ENCODE results near the gene STXBP2.

Gene STXBP2

GRCh38 chr19:7663706-7664105 is 26.8 kb downstream of the STXBP2 start:
- H3K27ac ChIP-seq (ENCODE audit: low read length): no peak overlapping the region
- H3K4me1 ChIP-seq (ENCODE audit: control insufficient read depth in 1 of 2, insufficient read depth in 2 of 2, low read length in 2 of 2): no peaks in the 10 kb centered on the region
- no peaks in the 10 kb centered on the region for H3K36me3 ChIP-seq (ENCODE audit: control insufficient read depth in 1 of 2, insufficient read depth in 2 of 2, low read length in 2 of 2)
- no peak overlapping the region for H3K4me3 ChIP-seq (ENCODE audit: low read depth in 1 of 2, low read length in 2 of 2)
- H3K27me3 ChIP-seq (ENCODE audit: low read depth, low read length): no peaks in the 10 kb centered on the region
- H3K9me3 ChIP-seq (ENCODE audit: control insufficient read depth in 1 of 2, low read length in 2 of 2): no peaks in the 10 kb centered on the region

- H3K36me3 ChIP-seq (ENCODE audit: control insufficient read depth in 1 of 2, insufficient read depth in 2 of 2, low read length in 2 of 2): no peaks in the 10 kb centered on the region
- H3K9me3 ChIP-seq (ENCODE audit: control insufficient read depth in 1 of 2, low read length in 2 of 2): no peaks in the 10 kb centered on the region
- H3K27me3 ChIP-seq (ENCODE audit: low read depth, low read length): no peaks in the 10 kb centered on the region
- no peaks in the 10 kb centered on the region for H3K4me1 ChIP-seq (ENCODE audit: control insufficient read depth in 1 of 2, insufficient read depth in 2 of 2, low read length in 2 of 2)
- no peak overlapping the region for H3K27ac ChIP-seq (ENCODE audit: low read length)
- H3K4me3 ChIP-seq (ENCODE audit: low read depth in 1 of 2, low read length in 2 of 2): no peak overlapping the region
Observed at GRCh38 chr19:7665076-7665475, 28.2 kb downstream of the STXBP2 start.

- H3K27me3 ChIP-seq (ENCODE audit: low read depth, low read length): no peaks in the 10 kb centered on the region
- no peaks in the 10 kb centered on the region for H3K36me3 ChIP-seq (ENCODE audit: control insufficient read depth in 1 of 2, insufficient read depth in 2 of 2, low read length in 2 of 2)
- H3K9me3 ChIP-seq (ENCODE audit: control insufficient read depth in 1 of 2, low read length in 2 of 2): no peaks in the 10 kb centered on the region
- no peak within 1 kb of the TSS for H3K4me3 ChIP-seq (ENCODE audit: low read depth in 1 of 2, low read length in 2 of 2)
- no peaks in the 10 kb centered on the region for H3K4me1 ChIP-seq (ENCODE audit: control insufficient read depth in 1 of 2, insufficient read depth in 2 of 2, low read length in 2 of 2)
- no peak within 1 kb of the TSS for H3K27ac ChIP-seq (ENCODE audit: low read length)
Observed at GRCh38 chr19:7668842-7669241, 31.9 kb downstream of the STXBP2 start, which contains the start of gene RETN. TSS of gene RETN (plus strand) at chr19:7669049. CDS start at chr19:7669327, 278 bp downstream.

- no peaks in the 10 kb centered on the region for H3K27me3 ChIP-seq (ENCODE audit: low read depth, low read length)
- H3K27ac ChIP-seq (ENCODE audit: low read length): no peak overlapping the region
- no peaks in the 10 kb centered on the region for H3K4me1 ChIP-seq (ENCODE audit: control insufficient read depth in 1 of 2, insufficient read depth in 2 of 2, low read length in 2 of 2)
- no peak overlapping the region for H3K4me3 ChIP-seq (ENCODE audit: low read depth in 1 of 2, low read length in 2 of 2)
- H3K9me3 ChIP-seq (ENCODE audit: control insufficient read depth in 1 of 2, low read length in 2 of 2): no peaks in the 10 kb centered on the region
- no peaks in the 10 kb centered on the region for H3K36me3 ChIP-seq (ENCODE audit: control insufficient read depth in 1 of 2, insufficient read depth in 2 of 2, low read length in 2 of 2)
Observed at GRCh38 chr19:7669641-7670040, 32.7 kb downstream of the STXBP2 start.

- no peak overlapping the region for H3K4me3 ChIP-seq (ENCODE audit: low read depth in 1 of 2, low read length in 2 of 2)
Observed at GRCh38 chr19:7670150-7670783, 33.4 kb downstream of the STXBP2 start.

GRCh38 chr19:7670790-7671189 is 33.9 kb downstream of the STXBP2 start:
- H3K4me1 ChIP-seq (ENCODE audit: control insufficient read depth in 1 of 2, insufficient read depth in 2 of 2, low read length in 2 of 2): no peaks in the 10 kb centered on the region
- H3K27ac ChIP-seq (ENCODE audit: low read length): no peak overlapping the region
- H3K36me3 ChIP-seq (ENCODE audit: control insufficient read depth in 1 of 2, insufficient read depth in 2 of 2, low read length in 2 of 2): no peaks in the 10 kb centered on the region
- H3K9me3 ChIP-seq (ENCODE audit: control insufficient read depth in 1 of 2, low read length in 2 of 2): no peaks in the 10 kb centered on the region
- H3K27me3 ChIP-seq (ENCODE audit: low read depth, low read length): no peaks in the 10 kb centered on the region
- no peak overlapping the region for H3K4me3 ChIP-seq (ENCODE audit: low read depth in 1 of 2, low read length in 2 of 2)

More at GRCh38 chr19:7670150-7670783, 33.4 kb downstream of the STXBP2 start:
- no peaks in the 10 kb centered on the region for H3K27me3 ChIP-seq (ENCODE audit: low read depth, low read length)
- H3K4me1 ChIP-seq (ENCODE audit: control insufficient read depth in 1 of 2, insufficient read depth in 2 of 2, low read length in 2 of 2): no peaks in the 10 kb centered on the region
- H3K27ac ChIP-seq (ENCODE audit: low read length): no peak overlapping the region
- H3K36me3 ChIP-seq (ENCODE audit: control insufficient read depth in 1 of 2, insufficient read depth in 2 of 2, low read length in 2 of 2): no peaks in the 10 kb centered on the region
- no peaks in the 10 kb centered on the region for H3K9me3 ChIP-seq (ENCODE audit: control insufficient read depth in 1 of 2, low read length in 2 of 2)

- Histone ChIP-seq H3K9me3 (ENCODE audit: control insufficient read depth in 1 of 2, low read length in 2 of 2) (no peaks in the 10 kb centered on the region), H3K36me3 (ENCODE audit: control insufficient read depth in 1 of 2, insufficient read depth in 2 of 2, low read length in 2 of 2) (no peaks in the 10 kb centered on the region), H3K27me3 (ENCODE audit: low read depth, low read length) (peaks cover 3% of the 10 kb centered on the region), H3K27ac (ENCODE audit: low read length) (no peak overlapping the region), H3K4me1 (ENCODE audit: control insufficient read depth in 1 of 2, insufficient read depth in 2 of 2, low read length in 2 of 2) (no peaks in the 10 kb centered on the region), H3K4me3 (ENCODE audit: low read depth in 1 of 2, low read length in 2 of 2) (no peak overlapping the region)
Observed at GRCh38 chr19:7672522-7672921, 35.6 kb downstream of the STXBP2 start.

- H3K36me3 ChIP-seq (ENCODE audit: control insufficient read depth in 1 of 2, insufficient read depth in 2 of 2, low read length in 2 of 2): no peaks in the 10 kb centered on the region
- no peak overlapping the region for H3K4me3 ChIP-seq (ENCODE audit: low read depth in 1 of 2, low read length in 2 of 2)
- no peaks in the 10 kb centered on the region for H3K4me1 ChIP-seq (ENCODE audit: control insufficient read depth in 1 of 2, insufficient read depth in 2 of 2, low read length in 2 of 2)
- no peaks in the 10 kb centered on the region for H3K9me3 ChIP-seq (ENCODE audit: control insufficient read depth in 1 of 2, low read length in 2 of 2)
- peaks cover 4% of the 10 kb centered on the region for H3K27me3 ChIP-seq (ENCODE audit: low read depth, low read length)
- no peak overlapping the region for H3K27ac ChIP-seq (ENCODE audit: low read length)
Observed at GRCh38 chr19:7674010-7675005, 37.4 kb downstream of the STXBP2 start.

- Histone ChIP-seq H3K27ac (ENCODE audit: low read length) (no peak overlapping the region), H3K4me1 (ENCODE audit: control insufficient read depth in 1 of 2, insufficient read depth in 2 of 2, low read length in 2 of 2) (peaks cover 0 to 6% of the 10 kb centered on the region in 2 donors), H3K9me3 (ENCODE audit: control insufficient read depth in 1 of 2, low read length in 2 of 2) (no peaks in the 10 kb centered on the region), H3K27me3 (ENCODE audit: low read depth, low read length) (peaks cover 4% of the 10 kb centered on the region), H3K36me3 (ENCODE audit: control insufficient read depth in 1 of 2, insufficient read depth in 2 of 2, low read length in 2 of 2) (no peaks in the 10 kb centered on the region), H3K4me3 (ENCODE audit: low read depth in 1 of 2, low read length in 2 of 2) (no peak overlapping the region)
Observed at GRCh38 chr19:7676376-7676775, 39.5 kb downstream of the STXBP2 start.

GRCh38 chr19:7676854-7677253 is 39.9 kb downstream of the STXBP2 start, which contains the start of gene MCEMP1:
TSS of gene MCEMP1 (plus strand) at chr19:7677090. CDS start at chr19:7677121, 31 bp downstream.
- no peak within 1 kb of the TSS for H3K27ac ChIP-seq (ENCODE audit: low read length)
- peaks cover 0 to 11% of the 10 kb centered on the region in 2 donors for H3K4me1 ChIP-seq (ENCODE audit: control insufficient read depth in 1 of 2, insufficient read depth in 2 of 2, low read length in 2 of 2)
- no peaks in the 10 kb centered on the region for H3K36me3 ChIP-seq (ENCODE audit: control insufficient read depth in 1 of 2, insufficient read depth in 2 of 2, low read length in 2 of 2)
- no peak within 1 kb of the TSS for H3K4me3 ChIP-seq (ENCODE audit: low read depth in 1 of 2, low read length in 2 of 2)
- peaks cover 4% of the 10 kb centered on the region for H3K27me3 ChIP-seq (ENCODE audit: low read depth, low read length)
- H3K9me3 ChIP-seq (ENCODE audit: control insufficient read depth in 1 of 2, low read length in 2 of 2): no peaks in the 10 kb centered on the region

- H3K9me3 ChIP-seq (ENCODE audit: control insufficient read depth in 1 of 2, low read length in 2 of 2): no peaks in the 10 kb centered on the region
- H3K36me3 ChIP-seq (ENCODE audit: control insufficient read depth in 1 of 2, insufficient read depth in 2 of 2, low read length in 2 of 2): peaks cover 0 to 8% of the 10 kb centered on the region in 2 donors
- no peak overlapping the region for H3K27ac ChIP-seq (ENCODE audit: low read length)
- H3K27me3 ChIP-seq (ENCODE audit: low read depth, low read length): peaks cover 4% of the 10 kb centered on the region
- H3K4me1 ChIP-seq (ENCODE audit: control insufficient read depth in 1 of 2, insufficient read depth in 2 of 2, low read length in 2 of 2): peaks cover 0 to 20% of the 10 kb centered on the region in 2 donors
- H3K4me3 ChIP-seq (ENCODE audit: low read depth in 1 of 2, low read length in 2 of 2): no peak overlapping the region
Observed at GRCh38 chr19:7677669-7678311, 40.9 kb downstream of the STXBP2 start.
